Ascending aorta (tissue), 2 donors: ENCODE measurements around the gene DNASE1. TPM values are rescaled to one million over a fixed set of nuclear protein-coding genes. Genes with fewer than 3 reads are reported as not detected.

Experiments
- DNase-seq, 2 donors: peaks; one replicate each; pipeline ENCODE4 v3.0.0-alpha.2; 2019; ENCODE audit warnings: low spot score in 2 of 2
- H3K27ac ChIP-seq, 2 donors: fragments of 200-600 bp; sonication (generic); one replicate each; pipeline ENCODE4 v1.5.1; 2016 to 2017; ENCODE audit warnings: mild to moderate bottlenecking in 1 of 2
- H3K27me3 ChIP-seq: fragments of 200-600 bp; sonication (generic); one replicate; pipeline ENCODE4 v1.5.1; 2017
- H3K36me3 ChIP-seq, 2 donors: fragments of 200-600 bp; sonication (generic); one replicate each; pipeline ENCODE4 v1.5.1; 2016
- H3K4me1 ChIP-seq, 2 donors: fragments of 200-600 bp; sonication (generic); one replicate each; pipeline ENCODE4 v1.5.1; 2016 to 2017; ENCODE audit warnings: mild to moderate bottlenecking in 1 of 2
- H3K4me3 ChIP-seq, 2 donors: fragments of 200-600 bp; sonication (generic); one replicate each; pipeline ENCODE4 v1.5.1; 2016 to 2017; ENCODE audit warnings: mild to moderate bottlenecking in 1 of 2
- H3K9me3 ChIP-seq, 2 donors: fragments of 200-600 bp; sonication (generic); one replicate each; pipeline ENCODE4 v1.5.1; 2016
- CTCF ChIP-seq, 3 experiments: fragments of 200-600 bp in 2 of 3; fragments of 450-650 bp in 1 of 3; sonication (generic) in 2 of 3; IDR thresholded peaks; one replicate each; pipeline ENCODE4 v1.5.1; 2016 to 2019; ENCODE audit warnings: antibody characterized with exemption in 3 of 3, mild to moderate bottlenecking in 1 of 3, moderate library complexity in 1 of 3
- intact Hi-C: fragments of 100-400 bp; cut with DNase I; formaldehyde crosslinking; loops from one replicate; pipeline ENCODE4 v1.15.1; 2023
- total RNA-seq: library from RNA; depleted of rRNA; stranded (reverse); fragments of >200 nt; gene quantifications from one replicate; pipeline ENCODE4 v1.1.0, GENCODE V29; 2016

DNASE1 gene
- total RNA-seq, 1 donor from 2014 or later: 51.2 TPM

GRCh38 chr16:3643095-3643730, 11.3 kb upstream of the DNASE1 start:
- Histone ChIP-seq H3K4me3 (no peak overlapping the region), H3K27ac (no peak overlapping the region), H3K4me1 (no peaks in the 10 kb centered on the region), H3K9me3 (no peaks in the 10 kb centered on the region), H3K27me3 (no peaks in the 10 kb centered on the region), H3K36me3 (peaks cover 11 to 29% of the 10 kb centered on the region in 2 donors)
- TF ChIP-seq CTCF (IDR thresholded peaks at IDR 0.05): no peak
- peak in 1 of 2 donors; percentile 55 for DNase-seq
- intact Hi-C loops: no loop called here

GRCh38 chr16:3645108-3645503, 9.4 kb upstream of the DNASE1 start:
- Histone ChIP-seq H3K27me3 (no peaks in the 10 kb centered on the region), H3K4me3 (no peak overlapping the region), H3K27ac (no peak overlapping the region), H3K4me1 (no peaks in the 10 kb centered on the region), H3K36me3 (peaks cover 11 to 28% of the 10 kb centered on the region in 2 donors), H3K9me3 (no peaks in the 10 kb centered on the region)
- intact Hi-C loops: no loop called here
- no peak for TF ChIP-seq CTCF (IDR thresholded peaks at IDR 0.05)
- no peak for DNase-seq

- DNase-seq: peak in 1 of 2 donors; percentile 42
- no peaks in the 10 kb centered on the region for H3K4me1 ChIP-seq
- H3K27me3 ChIP-seq: no peaks in the 10 kb centered on the region
- intact Hi-C loops: no loop called here
- H3K27ac ChIP-seq: no peak overlapping the region
- TF ChIP-seq CTCF (IDR thresholded peaks at IDR 0.05): no peak
- peaks cover 11 to 22% of the 10 kb centered on the region in 2 donors for H3K36me3 ChIP-seq
- H3K4me3 ChIP-seq: no peak overlapping the region
- no peaks in the 10 kb centered on the region for H3K9me3 ChIP-seq
Observed at GRCh38 chr16:3645504-3646347, 8.8 kb upstream of the DNASE1 start.

- TF ChIP-seq CTCF (IDR thresholded peaks at IDR 0.05): no peak
- peak in 1 of 2 donors; percentile 54 for DNase-seq
Observed at GRCh38 chr16:3646348-3646920, 8.1 kb upstream of the DNASE1 start.

GRCh38 chr16:3650631-3651265, 3.7 kb upstream of the DNASE1 start:
- Histone ChIP-seq H3K27ac (no peak overlapping the region), H3K27me3 (no peaks in the 10 kb centered on the region), H3K36me3 (peaks cover 16 to 19% of the 10 kb centered on the region in 2 donors), H3K4me3 (no peak overlapping the region), H3K9me3 (no peaks in the 10 kb centered on the region), H3K4me1 (no peaks in the 10 kb centered on the region)
- TF ChIP-seq CTCF (IDR thresholded peaks at IDR 0.05): no peak
- intact Hi-C loops: no loop called here
- peak in 1 of 2 donors; percentile 43 for DNase-seq

More at GRCh38 chr16:3646348-3646920, 8.1 kb upstream of the DNASE1 start:
- H3K27me3 ChIP-seq: no peaks in the 10 kb centered on the region
- H3K27ac ChIP-seq: no peak overlapping the region
- no peak overlapping the region for H3K4me3 ChIP-seq
- intact Hi-C loops: no loop called here
- H3K4me1 ChIP-seq: no peaks in the 10 kb centered on the region
- peaks cover 9 to 22% of the 10 kb centered on the region in 2 donors for H3K36me3 ChIP-seq
- H3K9me3 ChIP-seq: no peaks in the 10 kb centered on the region
